Measurements from ENCODE around the gene TNS2. TPM values are rescaled to one million over a fixed set of nuclear protein-coding genes. Genes with fewer than 3 reads are reported as not detected.

TNS2 gene
- total and polyA plus RNA-seq, 10 of the 15 experiments (the other 5 are each of a cell fraction or from before 2014, with no cell fraction given), result 0.03 to 0.72 (median 0.16) TPM; not detected in 4

DNA sequence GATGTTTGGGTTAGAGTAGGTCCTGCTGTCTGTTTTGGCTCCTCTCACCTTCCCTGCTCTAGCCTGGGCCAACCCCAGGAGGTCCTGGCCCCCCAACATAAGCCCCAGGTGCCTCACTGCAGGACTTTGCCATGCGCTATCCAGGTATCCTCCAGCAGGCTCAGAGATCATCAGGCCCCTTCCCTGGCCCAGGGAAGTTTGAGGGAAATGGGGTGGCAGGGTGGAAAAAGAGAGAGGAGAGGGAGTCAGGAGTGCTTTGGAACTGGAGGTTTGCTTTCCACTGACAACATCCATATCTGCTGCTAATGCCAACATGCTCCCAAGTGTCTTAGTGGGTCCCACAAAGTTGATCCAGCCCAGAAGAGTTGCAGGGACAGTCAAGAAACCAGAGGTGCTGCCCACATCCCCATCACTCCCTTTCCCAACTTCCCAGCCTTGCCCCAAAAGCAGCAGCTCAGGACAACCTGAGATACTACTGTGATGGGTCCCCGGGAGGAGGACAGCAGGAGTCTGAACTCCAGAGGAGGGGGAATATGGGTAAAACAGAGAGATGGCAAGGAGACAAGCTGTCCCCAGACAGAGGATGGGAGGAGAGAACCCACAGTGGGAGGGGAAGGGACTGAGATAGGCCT, 677 bp downstream of the TNS2 start:
- TF ChIP-seq JUNB (IDR thresholded peaks at IDR 0.05) (no peak), ZNF24 (IDR thresholded peaks at IDR 0.05) (no peak), MEF2A (IDR thresholded peaks at IDR 0.05; ENCODE audit: insufficient read depth, low read depth, low read length) (no peak), ZNF687 (IDR thresholded peaks at IDR 0.05) (no peak), MTA3 (IDR thresholded peaks at IDR 0.05; ENCODE audit: borderline replicate concordance, low read length) (no peak), RBBP5 (conservative IDR thresholded peaks at IDR 0.05) (no peak)
- BruUV-seq (replicated peaks), result no TSS peak
- intact Hi-C loops (cut with micrococcal nuclease; ENCODE audit: unreplicated experiment), result loop anchor here (5.0 kb wide), 1 partner anchor 47 kb away; the partner anchor contains the start of gene IGFBP6
- ChIA-PET CTCF (interaction anchor here (0.9 to 1.5 kb wide), 5 partner anchors 10 to 49 kb away, joined by 3 to 6 read pairs (median 4); partner anchors contain the start of gene SPRYD3), RAD21 (ENCODE audit: unreplicated experiment) (no interaction called here), POLR2A (interaction anchor here (0.7 to 1.0 kb wide), 2 partner anchors 130 to 269 kb away, joined by 3 to 4 read pairs; no protein-coding TSS in a partner anchor), SMC1A (ENCODE audit: uncharacterized antibody, unreplicated experiment) (interaction anchor here (1.2 kb wide), 1 partner anchor 49 kb away, joined by 3 read pairs; no protein-coding TSS in a partner anchor)
- H3K4me1 ChIP-seq (ENCODE audit: control insufficient read depth, insufficient read depth, low read length), result peaks cover 21% of the 10 kb centered on the region
- no peak for ATAC-seq
- H3K27ac ChIP-seq (ENCODE audit: control insufficient read depth, insufficient read depth), result no peak overlapping the region
- in situ Hi-C loops (cut with MboI), result no loop called here
- no peak overlapping the region for H2AFZ ChIP-seq (ENCODE audit: control insufficient read depth, low read depth, low read length)
- no peak overlapping the region for H3K4me2 ChIP-seq (ENCODE audit: control insufficient read depth, insufficient read depth)
- H3K9ac ChIP-seq (ENCODE audit: control insufficient read depth, insufficient read depth, low read length), result no peak overlapping the region
- no peak for DNase-seq (ENCODE audit: low read depth, low spot score)
- WGBS (ENCODE audit: insufficient coverage, insufficient replicate concordance, low lambda C conversion rate, missing lambda C conversion rate), result 46% methylated on average over 2 of the region's 2 CpGs
- FAIRE-seq, result no peak
- H3K79me2 ChIP-seq (ENCODE audit: control insufficient read depth, insufficient read depth, low read length), result no peaks in the 10 kb centered on the region
- H4K20me1 ChIP-seq (ENCODE audit: control insufficient read depth, insufficient read depth), result no peaks in the 10 kb centered on the region; the same call in 1 of the 2 replicates
- no peaks in the 10 kb centered on the region for H3K27me3 ChIP-seq (replicated peaks in 1 of 2; ENCODE audit: control insufficient read depth in 2 of 2, insufficient read depth in 2 of 2, low read length in 1 of 2)
- no peaks in the 10 kb centered on the region for H3K36me3 ChIP-seq (ENCODE audit: control insufficient read depth in 2 of 2, insufficient read depth in 2 of 2, low read length in 1 of 2)
- no peaks in the 10 kb centered on the region for H3K9me3 ChIP-seq (replicated peaks; ENCODE audit: control insufficient read depth, insufficient read depth, low read length)
- no peak overlapping the region for H3K4me3 ChIP-seq

Measured in GM12878 (cell line).